Measurements from ENCODE around the gene SLC35F3.

SLC35F3 gene

GRCh38 chr1:234322979-234323378, 418.5 kb downstream of the SLC35F3 start:
- Histone ChIP-seq H3K4me1 (ENCODE audit: control extremely low read depth in 1 of 4, control insufficient read depth in 4 of 4, insufficient read depth in 4 of 4, low read length in 3 of 4) (peaks cover 0 to 12% (median 7%) of the 10 kb centered on the region in 4 experiments), H3K9me3 (ENCODE audit: control extremely low read depth in 1 of 5, control insufficient read depth in 4 of 5, insufficient read depth in 2 of 5, low read depth in 1 of 5, low read length in 4 of 5) (no peaks in the 10 kb centered on the region), H3K27me3 (replicated peaks in 2 of 5; ENCODE audit: control insufficient read depth in 4 of 5, insufficient read depth in 5 of 5, low read length in 4 of 5) (peaks cover 0 to 14% (median 5%) of the 10 kb centered on the region in 5 experiments), H3K27ac (ENCODE audit: insufficient read depth in 1 of 2, low read depth in 1 of 2, low read length in 2 of 2, poor library complexity in 1 of 2, severe bottlenecking in 2 of 2) (no peak overlapping the region), H3K36me3 (ENCODE audit: control insufficient read depth in 4 of 4, insufficient read depth in 4 of 4, low read length in 3 of 4) (no peaks in the 10 kb centered on the region), H3K4me3 (ENCODE audit: control insufficient read depth in 1 of 7, extremely low read depth in 1 of 7, insufficient read depth in 4 of 7, low read depth in 2 of 7, low read length in 6 of 7) (peak overlapping the region in 1 of 7 experiments; percentile 61)
- peak; percentile 66 to 73 (median 67) for DNase-seq
- WGBS (ENCODE audit: insufficient coverage), result no CpG with 5 or more reads among the region's 13 CpGs
- POLR2A ChIA-PET, result no interaction called here
- CTCF ChIA-PET, result interaction anchor here (0.6 to 1.9 kb wide), 9 partner anchors 9 to 85 kb away, joined by 3 to 5 read pairs (median 3); no protein-coding TSS in a partner anchor

DNA sequence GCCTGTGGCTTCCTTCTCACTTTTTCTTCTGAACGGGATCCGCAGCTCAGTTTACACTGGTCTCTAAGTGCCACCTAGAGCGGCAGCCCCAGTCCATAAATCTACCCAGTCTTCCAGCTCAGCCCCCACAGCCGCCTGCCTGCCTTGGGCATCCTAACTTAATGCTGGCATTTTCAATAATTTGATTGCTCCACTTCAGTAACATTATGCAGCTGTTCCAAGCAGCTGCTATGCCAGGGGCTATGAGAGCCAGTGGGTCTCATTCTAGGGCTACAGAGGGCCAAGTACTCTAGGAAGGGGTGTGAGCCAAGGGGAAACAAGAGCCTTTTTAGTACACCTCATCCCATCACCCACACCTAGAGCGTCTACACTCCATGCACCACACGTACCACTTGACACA, 420.3 kb downstream of the SLC35F3 start:
- Histone ChIP-seq H3K27me3 (replicated peaks in 2 of 5; ENCODE audit: control insufficient read depth in 4 of 5, insufficient read depth in 5 of 5, low read length in 4 of 5) (peaks cover 0 to 14% (median 0%) of the 10 kb centered on the region in 5 experiments), H3K9me3 (ENCODE audit: control extremely low read depth in 1 of 5, control insufficient read depth in 4 of 5, insufficient read depth in 2 of 5, low read depth in 1 of 5, low read length in 4 of 5) (no peaks in the 10 kb centered on the region), H3K36me3 (ENCODE audit: control insufficient read depth in 4 of 4, insufficient read depth in 4 of 4, low read length in 3 of 4) (no peaks in the 10 kb centered on the region), H3K4me1 (ENCODE audit: control extremely low read depth in 1 of 4, control insufficient read depth in 4 of 4, insufficient read depth in 4 of 4, low read length in 3 of 4) (peaks cover 2 to 12% (median 7%) of the 10 kb centered on the region in 4 experiments), H3K27ac (ENCODE audit: insufficient read depth in 1 of 2, low read depth in 1 of 2, low read length in 2 of 2, poor library complexity in 1 of 2, severe bottlenecking in 2 of 2) (no peak overlapping the region), H3K4me3 (ENCODE audit: control insufficient read depth in 1 of 7, extremely low read depth in 1 of 7, insufficient read depth in 4 of 7, low read depth in 2 of 7, low read length in 6 of 7) (no peak overlapping the region)
- WGBS (ENCODE audit: insufficient coverage), result 88% methylated on average over 4 of the region's 6 CpGs
- ChIA-PET CTCF (interaction anchor here (0.8 to 1.9 kb wide), 5 partner anchors 8 to 59 kb away, joined by 3 to 5 read pairs (median 3); no protein-coding TSS in a partner anchor), POLR2A (no interaction called here)
- no peak for DNase-seq

GRCh38 chr1:234325878-234326496, 421.5 kb downstream of the SLC35F3 start:
- Histone ChIP-seq H3K4me3 (ENCODE audit: control insufficient read depth in 1 of 7, extremely low read depth in 1 of 7, insufficient read depth in 4 of 7, low read depth in 2 of 7, low read length in 6 of 7) (peak overlapping the region in 6 of 7 experiments; percentile 54 to 87 (median 75)), H3K36me3 (ENCODE audit: control insufficient read depth in 4 of 4, insufficient read depth in 4 of 4, low read length in 3 of 4) (no peaks in the 10 kb centered on the region), H3K4me1 (ENCODE audit: control extremely low read depth in 1 of 4, control insufficient read depth in 4 of 4, insufficient read depth in 4 of 4, low read length in 3 of 4) (peaks cover 3 to 12% (median 9%) of the 10 kb centered on the region in 4 experiments), H3K9me3 (ENCODE audit: control extremely low read depth in 1 of 5, control insufficient read depth in 4 of 5, insufficient read depth in 2 of 5, low read depth in 1 of 5, low read length in 4 of 5) (no peaks in the 10 kb centered on the region), H3K27ac (ENCODE audit: insufficient read depth in 1 of 2, low read depth in 1 of 2, low read length in 2 of 2, poor library complexity in 1 of 2, severe bottlenecking in 2 of 2) (no peak overlapping the region), H3K27me3 (replicated peaks in 2 of 5; ENCODE audit: control insufficient read depth in 4 of 5, insufficient read depth in 5 of 5, low read length in 4 of 5) (peaks cover 0 to 14% (median 0%) of the 10 kb centered on the region in 5 experiments)
- POLR2A ChIA-PET, result interaction anchor here (1.2 kb wide), 1 partner anchor 48 kb away, joined by 6 read pairs; the partner anchor contains the start of gene COA6
- CTCF ChIA-PET, result interaction anchor here (0.7 to 1.8 kb wide), 11 partner anchors 8 to 211 kb away, joined by 3 to 5 read pairs (median 4); no protein-coding TSS in a partner anchor
- WGBS (ENCODE audit: insufficient coverage), result 40% methylated on average over 6 of the region's 7 CpGs
- peak; percentile 14 to 61 (median 53) for DNase-seq

GRCh38 chr1:234326497-234327366, 422.3 kb downstream of the SLC35F3 start:
- POLR2A ChIA-PET, result interaction anchor here (1.2 kb wide), 1 partner anchor 47 kb away, joined by 6 read pairs; the partner anchor contains the start of gene COA6
- 29% methylated on average over 13 of the region's 20 CpGs for WGBS (ENCODE audit: insufficient coverage)
- H3K4me3 ChIP-seq (ENCODE audit: control insufficient read depth in 1 of 7, extremely low read depth in 1 of 7, insufficient read depth in 4 of 7, low read depth in 2 of 7, low read length in 6 of 7), result peak overlapping the region; percentile 54 to 87 (median 72)

GRCh38 chr1:234327577-234328164, 423.2 kb downstream of the SLC35F3 start:
- no peak overlapping the region for H3K27ac ChIP-seq (ENCODE audit: insufficient read depth in 1 of 2, low read depth in 1 of 2, low read length in 2 of 2, poor library complexity in 1 of 2, severe bottlenecking in 2 of 2)
- H3K27me3 ChIP-seq (replicated peaks in 2 of 5; ENCODE audit: control insufficient read depth in 4 of 5, insufficient read depth in 5 of 5, low read length in 4 of 5), result peaks cover 0 to 14% (median 0%) of the 10 kb centered on the region in 5 experiments
- ChIA-PET CTCF (interaction anchor here (0.9 to 2.5 kb wide), 13 partner anchors 9 to 1023 kb away, joined by 3 to 16 read pairs (median 4); no protein-coding TSS in a partner anchor), POLR2A (no interaction called here)
- WGBS (ENCODE audit: insufficient coverage), result 95% methylated on average over 6 of the region's 9 CpGs
- H3K4me3 ChIP-seq (ENCODE audit: control insufficient read depth in 1 of 7, extremely low read depth in 1 of 7, insufficient read depth in 4 of 7, low read depth in 2 of 7, low read length in 6 of 7), result no peak overlapping the region
- H3K9me3 ChIP-seq (ENCODE audit: control extremely low read depth in 1 of 5, control insufficient read depth in 4 of 5, insufficient read depth in 2 of 5, low read depth in 1 of 5, low read length in 4 of 5), result no peaks in the 10 kb centered on the region
- H3K36me3 ChIP-seq (ENCODE audit: control insufficient read depth in 4 of 4, insufficient read depth in 4 of 4, low read length in 3 of 4), result no peaks in the 10 kb centered on the region
- H3K4me1 ChIP-seq (ENCODE audit: control extremely low read depth in 1 of 4, control insufficient read depth in 4 of 4, insufficient read depth in 4 of 4, low read length in 3 of 4), result peaks cover 3 to 12% (median 9%) of the 10 kb centered on the region in 4 experiments
- DNase-seq, result no peak

More at GRCh38 chr1:234326497-234327366, 422.3 kb downstream of the SLC35F3 start:
- Histone ChIP-seq H3K4me1 (ENCODE audit: control extremely low read depth in 1 of 4, control insufficient read depth in 4 of 4, insufficient read depth in 4 of 4, low read length in 3 of 4) (peaks cover 3 to 12% (median 9%) of the 10 kb centered on the region in 4 experiments), H3K27ac (ENCODE audit: insufficient read depth in 1 of 2, low read depth in 1 of 2, low read length in 2 of 2, poor library complexity in 1 of 2, severe bottlenecking in 2 of 2) (no peak overlapping the region), H3K9me3 (ENCODE audit: control extremely low read depth in 1 of 5, control insufficient read depth in 4 of 5, insufficient read depth in 2 of 5, low read depth in 1 of 5, low read length in 4 of 5) (no peaks in the 10 kb centered on the region), H3K27me3 (replicated peaks in 2 of 5; ENCODE audit: control insufficient read depth in 4 of 5, insufficient read depth in 5 of 5, low read length in 4 of 5) (peaks cover 0 to 14% (median 0%) of the 10 kb centered on the region in 5 experiments), H3K36me3 (ENCODE audit: control insufficient read depth in 4 of 4, insufficient read depth in 4 of 4, low read length in 3 of 4) (no peaks in the 10 kb centered on the region)
- CTCF ChIA-PET, result interaction anchor here (0.9 to 2.5 kb wide), 15 partner anchors 9 to 1022 kb away, joined by 3 to 12 read pairs (median 4); no protein-coding TSS in a partner anchor
- DNase-seq, result peak; percentile 61 to 75 (median 70)

DNA sequence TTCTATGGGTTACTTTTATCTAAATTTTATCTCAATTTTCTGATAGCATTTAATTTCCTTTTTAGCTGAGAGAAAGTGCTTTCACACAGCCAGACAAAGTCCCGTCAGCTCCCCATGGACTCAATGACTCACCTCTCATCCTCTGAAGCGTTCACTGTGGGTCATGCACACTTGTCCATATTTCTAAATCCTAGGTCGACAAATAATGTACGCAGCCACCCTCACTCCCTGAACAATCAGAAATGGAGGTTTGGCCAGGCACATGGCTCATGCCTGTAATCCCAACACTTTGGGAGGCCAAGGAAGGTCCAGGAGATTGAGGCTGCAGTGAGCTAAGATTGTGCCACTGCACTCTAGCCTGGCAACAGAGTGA, 426.4 kb downstream of the SLC35F3 start:
- DNase-seq, result peak in 1 of 3 donors; percentile 15
- Histone ChIP-seq H3K9me3 (ENCODE audit: control extremely low read depth in 1 of 5, control insufficient read depth in 4 of 5, insufficient read depth in 2 of 5, low read depth in 1 of 5, low read length in 4 of 5) (no peaks in the 10 kb centered on the region), H3K27ac (ENCODE audit: insufficient read depth in 1 of 2, low read depth in 1 of 2, low read length in 2 of 2, poor library complexity in 1 of 2, severe bottlenecking in 2 of 2) (no peak overlapping the region), H3K36me3 (ENCODE audit: control insufficient read depth in 4 of 4, insufficient read depth in 4 of 4, low read length in 3 of 4) (no peaks in the 10 kb centered on the region), H3K4me1 (ENCODE audit: control extremely low read depth in 1 of 4, control insufficient read depth in 4 of 4, insufficient read depth in 4 of 4, low read length in 3 of 4) (peaks cover 0 to 11% (median 5%) of the 10 kb centered on the region in 4 experiments), H3K27me3 (replicated peaks in 2 of 5; ENCODE audit: control insufficient read depth in 4 of 5, insufficient read depth in 5 of 5, low read length in 4 of 5) (no peaks in the 10 kb centered on the region), H3K4me3 (ENCODE audit: control insufficient read depth in 1 of 7, extremely low read depth in 1 of 7, insufficient read depth in 4 of 7, low read depth in 2 of 7, low read length in 6 of 7) (no peak overlapping the region)
- ChIA-PET POLR2A (no interaction called here), CTCF (interaction anchor here (1.3 kb wide), 1 partner anchor 25 kb away, joined by 3 read pairs; no protein-coding TSS in a partner anchor)
- WGBS (ENCODE audit: insufficient coverage), result 97% methylated on average over 4 of the region's 4 CpGs

All from common myeloid progenitor, CD34-positive (primary cell).